Activated CD8-positive, alpha-beta memory T cell treated with anti-CD3 and anti-CD28 coated beads for 24 hours (primary cell): Measurements from ENCODE around the gene CLDN5.

Experiments
- DNase-seq: peaks from one replicate; pipeline ENCODE4 v3.0.0-alpha.2; 2020

The CLDN5 gene

GRCh38 chr22:19520566-19521305, 3.5 kb downstream of the CLDN5 start:
- no peak for DNase-seq

DNA sequence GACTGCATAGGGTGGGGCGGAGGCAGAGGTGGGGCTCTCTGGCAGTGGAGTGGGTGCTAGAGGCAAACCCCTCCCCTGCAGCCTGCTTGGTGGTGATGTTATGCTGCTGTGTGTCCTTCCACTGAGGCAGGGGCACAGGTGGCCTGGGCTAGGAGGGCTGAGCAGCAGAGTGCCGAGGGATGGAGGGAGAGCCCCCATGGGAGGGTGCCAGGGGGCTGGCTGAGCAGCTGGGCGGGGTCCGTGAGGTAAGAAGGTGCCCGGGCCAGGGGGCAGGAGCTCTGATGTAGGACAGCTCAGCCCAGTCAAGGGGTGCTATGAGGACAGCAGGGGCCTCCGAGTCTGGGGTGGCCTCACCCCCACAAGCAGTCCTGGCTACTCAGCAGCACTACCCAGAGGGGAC, 4.2 kb downstream of the CLDN5 start:
- no peak for DNase-seq

GRCh38 chr22:19519041-19519926, 4.9 kb downstream of the CLDN5 start:
- DNase-seq: no peak

DNA sequence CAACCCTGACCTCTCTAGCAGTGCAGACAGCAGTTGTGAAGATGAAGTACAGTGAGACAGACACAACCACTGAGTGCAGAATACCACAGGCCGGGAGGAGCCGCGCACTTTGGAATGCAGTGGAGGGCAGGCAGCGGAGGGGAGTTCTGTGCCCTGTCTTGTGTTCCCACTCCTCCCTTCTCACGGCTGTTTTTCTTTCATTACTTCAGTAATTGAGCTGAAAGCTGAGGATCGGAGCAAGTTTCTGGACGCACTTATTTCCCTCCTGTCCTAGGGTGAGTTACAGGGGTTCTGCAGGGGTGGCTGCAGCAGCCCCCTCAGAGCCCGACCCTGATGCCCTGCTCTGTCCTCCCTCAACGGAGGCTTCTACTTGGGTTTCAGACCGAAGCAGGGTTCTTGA, 5.6 kb downstream of the CLDN5 start:
- no peak for DNase-seq

DNA sequence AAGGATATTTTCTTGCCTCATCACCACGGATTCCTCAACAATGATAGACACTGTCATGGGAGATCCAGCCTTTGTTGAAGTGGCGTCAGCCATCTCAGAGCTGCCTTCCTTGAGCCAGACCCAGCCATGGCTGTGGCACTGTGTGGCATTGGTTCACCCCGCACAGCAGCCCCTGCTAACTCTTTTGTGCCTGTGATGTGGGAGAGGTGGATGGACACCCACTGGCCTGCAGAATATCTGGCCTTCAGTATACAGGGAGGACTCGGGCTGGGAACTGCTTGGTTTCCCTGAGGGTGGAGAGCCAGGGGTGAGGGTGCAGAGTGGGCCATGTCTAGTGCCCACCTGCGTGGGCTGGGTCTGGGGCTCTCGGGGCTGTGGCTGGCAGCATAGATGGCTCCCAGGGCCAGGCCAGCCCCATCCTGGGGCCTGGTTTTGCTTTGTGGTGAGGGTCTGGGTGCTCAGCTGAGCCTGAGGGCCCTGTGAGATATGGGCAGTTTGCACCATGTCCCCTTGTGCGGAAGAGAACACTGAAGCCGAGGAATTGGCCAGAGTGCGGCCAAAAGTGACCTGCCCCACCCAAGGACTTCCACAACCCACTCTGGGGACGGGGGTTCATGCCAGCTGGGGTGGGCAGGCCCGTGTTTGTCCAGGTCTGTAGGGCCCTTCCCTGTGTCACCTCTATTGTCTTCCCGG, 6.1 kb downstream of the CLDN5 start:
- no peak for DNase-seq

DNA sequence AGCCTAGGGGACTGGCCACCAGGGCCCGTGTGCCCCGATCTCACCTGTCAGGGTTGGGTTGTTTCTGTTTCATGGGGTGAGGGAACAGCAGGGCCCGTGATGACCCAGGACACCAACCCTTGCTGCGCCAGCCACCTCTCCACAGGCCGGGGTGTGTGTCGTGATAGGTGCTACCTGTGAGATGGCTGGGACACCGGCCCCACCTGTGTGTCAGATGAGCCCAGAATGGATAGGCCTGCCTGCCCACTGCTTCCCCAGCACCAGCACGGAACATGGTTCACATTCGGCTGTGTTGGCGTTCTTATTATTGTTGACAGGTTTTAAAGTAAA, 7.1 kb downstream of the CLDN5 start:
- DNase-seq: no peak

GRCh38 chr22:19516378-19517170, 7.6 kb downstream of the CLDN5 start:
- DNase-seq: no peak

DNA sequence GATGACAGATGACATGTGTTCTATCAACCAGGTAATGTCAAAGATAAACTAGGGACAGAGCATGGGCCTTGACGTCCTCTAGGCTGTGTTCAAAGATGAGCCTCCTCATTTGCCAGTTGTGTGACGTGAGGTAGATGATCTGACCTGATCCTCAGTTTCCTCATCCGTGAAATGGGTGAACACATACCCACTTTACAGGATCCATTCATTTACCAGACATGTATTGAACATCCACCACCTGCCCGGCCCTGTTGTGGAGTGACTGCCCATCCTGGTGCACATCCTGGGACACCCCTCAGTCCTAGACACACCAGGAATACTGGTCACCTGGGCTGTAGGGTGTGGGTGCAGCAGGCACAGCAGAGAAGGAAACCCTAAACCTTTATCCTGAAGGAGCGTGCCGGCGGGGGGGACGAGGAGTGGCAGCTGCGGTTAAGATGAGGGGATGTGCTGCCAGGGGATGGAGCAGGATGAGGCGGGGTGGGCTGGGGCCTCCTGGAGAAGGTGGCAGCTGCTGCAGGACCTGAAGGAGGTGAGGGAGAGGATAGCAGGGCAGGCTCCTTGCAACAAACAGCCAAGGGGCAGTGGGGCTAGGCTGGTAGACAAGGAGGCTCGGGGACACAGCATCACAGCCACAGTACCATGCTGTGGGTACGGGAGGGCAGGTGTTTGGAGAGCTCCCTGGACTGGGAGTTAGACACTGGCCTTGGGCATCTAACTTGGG, 8.4 kb downstream of the CLDN5 start:
- no peak for DNase-seq

- DNase-seq: no peak
These were observed 9.2 kb downstream of the CLDN5 start for GRCh38 chr22:19514831-19515565.

GRCh38 chr22:19513823-19514222, 10.4 kb downstream of the CLDN5 start:
- DNase-seq: no peak

DNA sequence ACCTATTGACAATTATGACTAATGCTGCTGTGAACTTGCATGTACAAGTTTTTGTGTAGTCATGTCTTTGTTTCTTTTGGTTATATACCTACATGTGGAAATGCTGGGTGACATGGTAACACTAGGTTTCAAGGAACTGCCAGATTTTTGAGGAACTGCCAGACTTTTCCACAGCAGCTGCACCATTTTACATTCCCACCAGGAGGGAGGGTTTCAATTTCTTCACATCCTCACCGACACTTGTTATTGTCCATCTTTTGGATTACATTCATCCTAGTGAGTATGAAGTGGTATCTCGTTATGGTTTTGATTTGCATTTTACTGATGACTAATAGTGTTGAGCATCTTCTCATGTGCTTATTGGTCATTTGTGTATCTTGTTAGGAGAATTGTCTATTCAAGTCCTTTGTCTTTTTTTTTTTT, 13.3 kb downstream of the CLDN5 start:
- DNase-seq: no peak

DNA sequence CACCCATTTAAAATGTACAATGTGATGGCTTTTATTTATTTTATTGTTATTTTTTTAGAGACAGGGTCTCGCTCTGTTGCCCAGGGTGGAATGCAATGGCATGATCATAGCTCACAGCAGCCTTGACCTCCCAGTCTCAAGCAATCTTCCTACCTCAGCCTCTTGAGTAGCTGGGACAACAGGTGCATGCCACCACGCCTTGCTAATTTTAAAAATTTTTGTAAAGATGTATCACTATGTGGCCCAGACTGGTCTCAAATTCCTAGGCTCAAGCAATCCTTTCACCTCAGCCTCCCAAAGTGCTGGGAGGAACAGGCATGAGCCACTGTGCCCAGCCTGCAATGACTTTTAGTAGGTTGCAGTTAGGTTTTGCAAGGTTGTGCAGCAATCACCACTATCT, 14.3 kb downstream of the CLDN5 start:
- no peak for DNase-seq

DNA sequence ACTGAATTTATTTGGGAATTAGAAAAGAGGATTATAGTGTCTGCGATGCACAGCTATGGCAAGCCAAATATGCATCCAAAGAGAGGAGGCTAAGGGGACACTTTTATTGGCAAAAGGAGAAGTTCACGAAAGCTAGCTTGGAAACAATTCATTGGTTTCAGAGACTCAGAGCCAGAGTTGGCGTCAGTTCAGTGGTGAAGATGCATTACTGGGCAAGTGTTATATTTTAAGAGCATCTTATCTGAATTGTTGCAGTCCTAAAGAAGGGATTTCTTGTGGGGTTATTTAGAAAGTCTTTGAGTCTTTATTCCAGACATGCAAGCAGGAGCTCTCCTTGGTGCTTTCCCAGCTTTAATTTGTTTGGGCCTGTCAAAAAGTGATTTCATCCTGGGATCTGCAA, 15.0 kb downstream of the CLDN5 start:
- no peak for DNase-seq

DNA sequence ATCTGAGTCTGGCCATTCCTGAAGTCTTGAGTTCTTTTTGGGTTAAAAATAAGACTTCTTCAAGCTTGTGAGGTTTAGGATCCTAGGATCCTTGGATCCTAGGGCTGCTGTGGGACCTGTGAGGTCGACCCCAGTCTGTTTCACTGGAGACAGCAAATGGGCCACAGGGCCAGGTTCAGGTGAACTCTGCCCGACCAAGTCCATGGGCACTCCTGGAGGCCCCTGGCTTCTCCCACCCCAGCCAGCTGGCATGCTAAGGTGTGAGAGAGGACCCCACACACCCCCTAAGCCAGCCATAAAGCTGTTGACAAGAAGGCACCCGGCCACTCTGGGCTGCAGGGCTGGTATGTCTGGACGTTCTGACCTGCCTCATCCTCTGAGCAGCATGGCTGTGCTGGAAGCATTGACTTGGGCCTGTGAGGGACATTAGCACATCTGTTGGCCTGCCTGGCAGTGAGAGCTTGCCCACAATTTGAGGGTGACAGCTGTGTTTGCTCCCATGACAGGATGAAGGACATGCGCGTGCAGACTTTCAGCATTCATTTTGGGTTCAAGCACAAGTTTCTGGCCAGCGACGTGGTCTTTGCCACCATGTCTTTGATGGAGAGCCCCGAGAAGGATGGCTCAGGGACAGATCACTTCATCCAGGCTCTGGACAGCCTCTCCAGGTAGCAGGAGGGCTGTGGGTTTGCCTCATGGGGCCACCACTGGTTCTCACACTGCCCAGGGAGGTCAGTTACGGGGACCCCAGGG, 16.0 kb downstream of the CLDN5 start:
- no peak for DNase-seq

GRCh38 chr22:19507534-19507861, 16.7 kb downstream of the CLDN5 start:
- DNase-seq: no peak

DNA sequence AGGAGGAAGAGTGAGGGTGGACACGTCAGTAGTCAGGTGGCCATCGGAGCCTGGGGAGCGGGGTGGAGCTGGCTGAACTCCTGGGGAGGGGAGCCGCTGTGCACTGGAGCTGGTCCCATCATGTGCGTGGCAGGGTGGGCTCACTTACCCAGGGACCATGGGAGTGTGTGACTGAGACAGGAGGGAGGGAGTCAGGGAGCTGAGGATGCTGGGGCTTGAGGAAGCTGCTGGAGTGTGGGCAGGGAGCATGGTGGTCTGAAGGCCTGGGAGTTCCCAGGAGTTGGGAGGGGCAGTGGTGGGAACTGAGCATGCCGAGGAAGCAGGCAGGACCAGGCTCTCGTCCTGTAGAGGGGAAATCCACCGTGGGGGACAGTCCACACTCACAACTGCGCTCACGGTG, 18.0 kb downstream of the CLDN5 start:
- DNase-seq: no peak

DNA sequence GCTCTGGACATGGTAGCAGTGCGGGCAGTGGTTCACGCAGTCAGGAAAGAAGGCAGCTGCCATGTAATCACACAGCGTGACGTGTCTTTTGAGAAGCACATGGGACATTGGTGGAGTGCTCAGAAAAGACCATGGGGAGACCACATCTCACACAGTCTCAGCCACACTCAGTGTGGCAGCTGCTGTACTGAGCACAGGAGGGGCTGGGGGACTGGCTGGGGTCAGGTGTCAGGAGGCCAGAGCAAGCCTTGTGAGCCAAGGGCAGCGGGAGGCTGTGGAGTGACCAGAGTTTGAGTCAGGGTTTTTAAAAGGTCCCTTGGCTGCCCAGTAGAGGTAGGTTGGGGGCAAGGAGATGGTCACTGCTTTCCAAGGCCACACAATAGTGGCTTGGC, 18.5 kb downstream of the CLDN5 start:
- DNase-seq: no peak

GRCh38 chr22:19504900-19505734, 19.1 kb downstream of the CLDN5 start:
- DNase-seq: no peak

DNA sequence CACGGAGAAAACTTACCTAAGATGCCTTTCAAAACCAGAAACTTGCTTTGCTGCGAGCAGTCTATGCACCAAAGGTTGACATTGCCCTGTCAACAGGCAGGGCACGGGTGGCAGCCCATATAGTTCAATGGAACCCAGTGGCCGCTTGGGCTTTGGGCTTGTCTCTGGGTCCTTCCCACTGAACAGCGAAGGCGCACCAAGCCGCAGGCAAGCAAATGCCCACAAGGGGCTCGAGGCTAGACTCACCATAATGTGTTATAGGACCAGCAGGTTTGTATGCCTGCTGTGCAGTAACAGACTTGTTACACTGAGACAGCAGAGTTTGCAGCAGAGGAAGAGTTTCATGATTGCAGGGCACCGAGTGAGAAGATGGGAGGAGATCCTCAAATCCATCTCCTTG, 20.3 kb downstream of the CLDN5 start:
- no peak for DNase-seq

DNA sequence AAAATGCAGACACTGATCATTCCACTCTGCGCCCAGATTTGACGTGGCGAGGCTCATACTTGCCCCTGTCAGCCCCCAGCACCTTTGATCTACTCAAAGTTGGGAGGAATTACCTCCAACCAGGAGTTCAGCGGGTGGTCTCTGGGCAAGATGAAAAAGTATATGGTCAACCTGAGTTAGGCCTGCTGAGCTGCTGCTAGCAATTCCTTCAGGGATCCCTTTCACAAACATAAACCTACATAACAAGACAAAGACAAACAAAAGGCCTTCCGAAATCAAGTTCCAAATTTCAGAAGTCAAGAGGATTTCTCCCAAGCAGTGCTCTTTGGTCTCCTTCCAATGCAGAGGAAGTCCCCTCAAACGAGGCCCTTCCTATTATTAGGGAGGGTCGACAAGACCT, 20.8 kb downstream of the CLDN5 start:
- no peak for DNase-seq
